ENCODE measurements around the gene ZNF469.

Gene ZNF469

DNA sequence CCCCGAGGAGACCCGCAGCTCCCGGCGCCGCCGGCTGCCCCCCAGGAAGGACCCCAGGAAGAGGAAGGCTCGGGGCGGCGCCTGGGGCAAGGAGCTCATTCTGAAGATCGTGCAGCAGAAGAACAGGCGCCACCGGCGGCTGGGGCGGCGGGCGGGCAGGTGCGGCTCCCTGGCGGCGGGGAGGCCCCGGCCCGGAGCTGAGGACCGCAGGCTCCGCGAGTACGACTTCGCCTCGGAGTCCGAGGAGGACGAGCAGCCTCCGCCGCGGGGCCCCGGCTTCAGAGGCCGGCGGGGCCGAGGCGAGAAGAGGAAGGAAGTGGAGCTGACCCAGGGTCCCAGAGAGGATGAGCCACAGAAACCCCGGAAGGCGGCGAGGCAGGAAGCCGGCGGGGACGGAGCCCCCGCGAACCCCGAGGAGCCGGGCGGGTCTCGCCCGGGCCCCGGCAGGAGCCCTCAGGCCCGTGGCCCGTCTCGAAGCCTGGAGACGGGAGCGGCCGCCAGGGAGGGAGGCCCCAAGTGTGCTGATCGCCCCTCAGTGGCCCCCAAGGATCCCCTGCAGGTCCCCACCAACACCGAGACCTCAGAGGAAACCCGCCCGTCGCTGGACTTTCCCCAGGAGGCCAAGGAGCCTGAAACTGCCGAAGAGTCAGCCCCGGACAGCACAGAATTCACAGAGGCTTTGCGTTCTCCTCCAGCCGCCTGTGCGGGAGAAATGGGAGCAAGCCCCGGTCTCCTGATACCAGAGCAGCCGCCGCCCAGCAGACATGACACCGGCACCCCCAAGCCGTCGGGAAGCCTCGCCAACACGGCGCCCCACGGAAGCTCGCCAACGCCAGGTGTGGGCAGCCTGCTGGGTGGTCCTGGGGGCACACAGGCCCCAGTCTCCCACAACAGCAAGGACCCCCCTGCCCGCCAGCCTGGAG is 48.0 kb downstream of the ZNF469 start:
- no peak for DNase-seq

DNA sequence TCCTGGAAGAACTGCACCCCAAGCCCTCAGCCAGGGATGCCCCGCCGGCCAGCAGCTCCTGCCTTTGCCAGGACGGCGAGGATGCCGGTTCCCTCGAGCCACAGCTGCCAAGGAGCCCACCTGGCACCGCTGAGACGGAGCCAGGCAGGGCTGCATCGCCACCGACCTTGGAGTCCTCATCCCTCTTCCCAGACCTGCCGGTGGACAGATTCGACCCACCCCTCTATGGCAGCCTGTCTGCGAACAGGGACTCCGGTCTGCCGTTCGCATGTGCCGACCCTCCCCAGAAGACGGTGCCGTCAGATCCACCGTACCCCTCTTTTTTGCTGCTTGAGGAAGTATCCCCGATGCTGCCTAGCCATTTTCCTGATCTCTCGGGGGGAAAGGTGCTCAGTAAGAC is 48.9 kb downstream of the ZNF469 start:
- DNase-seq = no peak

DNA sequence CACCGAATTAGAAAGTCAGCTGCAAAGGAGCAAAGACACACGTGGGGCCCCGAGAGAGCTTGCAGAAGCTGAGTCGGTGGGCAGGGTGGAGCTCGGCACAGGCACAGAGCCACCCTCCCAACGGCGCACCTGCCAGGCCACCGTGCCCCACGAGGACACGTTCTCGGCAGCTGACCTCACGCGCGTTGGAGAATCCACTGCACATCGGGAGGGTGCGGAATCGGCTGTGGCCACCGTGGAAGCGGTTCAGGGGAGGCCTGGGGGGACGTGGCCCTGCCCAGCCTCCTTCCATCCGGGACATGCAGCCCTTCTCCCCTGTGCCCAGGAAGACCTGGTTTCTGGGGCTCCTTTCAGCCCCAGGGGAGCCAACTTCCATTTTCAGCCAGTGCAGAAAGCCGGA is 49.4 kb downstream of the ZNF469 start:
- DNase-seq = no peak

Measured in DMS53 (cell line).